HG03575 (cell line): ENCODE measurements around the gene SUSD5.

ENCODE experiments used
- ATAC-seq: cut with Tn5 transposase; IDR thresholded peaks from one replicate; pipeline ENCODE4 v1.9.1; 2021; ENCODE audit not compliant: unreplicated experiment, insufficient number of reproducible peaks, low FRiP score; ENCODE audit errors: extremely low read depth

The SUSD5 gene

DNA sequence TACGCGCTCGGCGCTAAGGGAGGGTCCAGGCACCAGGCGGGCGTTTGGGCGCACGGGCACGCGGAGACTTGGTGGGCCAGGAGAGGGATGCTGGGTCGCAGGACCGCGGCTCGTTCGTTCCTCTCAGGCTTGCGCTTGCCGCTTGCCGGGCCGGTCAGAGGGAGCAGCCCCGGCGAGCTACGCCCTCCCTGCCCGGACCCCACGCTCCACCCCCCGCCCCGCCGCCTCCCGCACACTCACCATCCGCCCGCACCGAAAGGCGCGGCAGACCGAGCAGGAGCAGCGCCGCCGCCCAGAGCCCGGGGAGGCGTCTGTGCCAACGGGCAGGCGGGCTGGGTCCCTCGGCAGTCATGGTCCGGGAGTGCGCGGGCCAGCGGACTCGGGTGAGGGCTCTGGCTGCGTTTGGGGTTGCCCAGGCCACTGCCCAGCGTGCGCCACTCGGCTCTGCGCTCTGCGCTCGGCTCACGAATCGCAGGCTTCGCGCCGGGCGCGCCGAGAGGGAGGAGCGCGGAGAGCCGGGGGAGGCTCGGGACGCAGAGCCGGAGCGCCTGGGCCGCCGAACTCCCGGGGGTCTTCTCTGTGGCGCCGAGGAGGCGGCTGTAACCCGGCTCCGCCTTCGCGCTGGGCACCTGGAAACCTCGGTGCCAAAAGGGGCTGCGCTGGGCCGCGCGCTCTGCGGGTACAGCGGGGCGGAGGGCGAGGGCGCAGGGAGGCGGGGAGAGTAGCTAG, at the start of gene SUSD5:
TSS of gene SUSD5 (minus strand) at position 365 of the 729 bp plus-strand sequence. CDS start at position 352, 13 bp downstream.
- no peak for ATAC-seq

DNA sequence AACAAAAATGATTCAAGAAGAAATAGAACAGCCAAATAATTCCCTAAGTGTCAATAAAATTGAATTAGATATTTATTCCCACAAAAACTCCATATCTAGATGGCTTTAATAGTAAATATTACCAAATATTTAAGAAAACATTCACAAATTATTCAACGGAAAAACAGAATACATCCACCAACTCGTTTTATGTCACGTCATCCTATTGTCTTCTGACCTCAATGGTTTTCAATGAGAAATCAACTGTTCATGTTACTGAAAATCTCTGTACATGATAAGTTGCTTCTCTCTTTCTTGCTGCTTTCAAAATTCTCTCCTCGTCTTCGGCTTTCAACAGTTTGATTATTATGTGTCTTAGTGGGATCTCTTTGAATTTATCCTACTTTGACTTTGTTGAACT, 41.5 kb upstream of the SUSD5 start:
- no peak for ATAC-seq

DNA sequence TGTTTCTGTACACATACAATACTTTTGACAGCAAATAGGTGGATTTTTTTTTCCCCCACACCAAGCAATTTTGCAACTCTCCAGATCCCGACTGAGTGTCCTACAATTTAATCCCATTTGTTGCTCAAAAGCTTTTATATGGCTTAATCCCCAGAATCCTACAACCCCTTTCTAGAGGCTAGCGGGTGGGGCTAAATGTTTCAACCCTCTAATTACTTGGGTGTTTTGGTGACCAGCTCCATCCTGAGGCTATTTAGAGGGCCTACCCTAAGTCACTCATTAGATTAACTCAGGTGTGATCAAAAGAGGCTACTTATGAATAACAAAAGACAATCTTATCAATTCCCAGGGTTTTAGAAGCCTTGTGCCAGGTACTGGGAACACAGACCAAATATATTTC, 37.6 kb upstream of the SUSD5 start:
- ATAC-seq: no peak

DNA sequence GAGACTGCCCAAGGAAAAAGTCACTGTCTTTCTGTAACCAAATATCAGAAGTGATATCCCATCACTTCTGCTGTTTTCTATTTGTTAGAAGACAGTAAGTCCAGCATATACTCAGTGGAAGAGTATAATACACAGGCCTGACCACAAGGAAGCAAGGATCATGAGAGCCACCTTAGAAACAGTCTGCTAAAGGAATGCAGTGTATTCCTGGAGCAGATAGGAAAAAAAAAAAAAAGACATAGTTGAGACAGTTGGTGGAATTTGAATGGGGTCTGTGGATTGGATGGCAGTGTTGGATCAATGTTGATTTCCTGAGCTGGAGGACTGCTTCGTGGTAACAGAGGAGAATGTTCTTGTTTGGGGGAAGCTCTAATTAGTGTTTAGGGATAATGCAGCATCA, 32.1 kb upstream of the SUSD5 start:
- no peak for ATAC-seq

DNA sequence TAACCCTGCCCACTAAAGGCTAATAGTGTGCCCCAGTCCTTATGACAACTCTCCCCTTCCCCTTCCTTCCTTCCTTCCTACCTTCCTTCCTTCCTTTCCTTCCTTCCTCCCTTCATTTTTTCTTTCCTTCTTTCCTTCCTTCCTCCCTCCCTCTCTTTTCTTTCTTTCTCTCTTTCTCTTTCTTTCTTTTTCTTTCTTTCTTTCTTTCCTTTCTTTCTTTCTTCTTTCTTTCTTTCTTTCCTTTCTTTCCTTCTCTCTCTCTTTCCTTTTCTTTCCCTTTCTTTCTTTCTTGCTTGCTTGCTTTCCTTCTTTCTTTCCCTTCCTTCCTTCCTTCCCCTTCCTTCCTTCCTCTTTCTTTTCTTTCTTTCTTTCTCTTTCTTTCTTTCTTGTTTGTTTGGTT, 28.2 kb upstream of the SUSD5 start:
- ATAC-seq: no peak

DNA sequence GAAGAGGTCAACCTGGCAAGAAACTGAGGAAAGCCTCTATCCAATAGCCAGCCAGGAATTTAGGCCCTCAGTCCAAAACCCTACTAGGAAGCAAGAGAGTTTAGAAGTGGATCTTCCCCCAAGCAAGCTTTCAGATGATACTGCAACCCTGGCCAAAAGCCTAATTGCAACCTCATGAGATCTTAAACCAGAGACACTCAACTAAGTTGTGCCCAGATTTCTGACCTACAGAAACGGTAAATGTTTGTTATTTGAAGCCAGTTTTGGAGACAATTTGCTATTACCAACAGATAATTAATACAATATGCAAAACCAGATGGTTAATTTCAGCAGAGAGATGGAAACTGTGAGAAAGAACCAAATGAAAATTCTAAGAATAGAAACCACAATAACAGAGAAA, 21.7 kb upstream of the SUSD5 start:
- no peak for ATAC-seq

DNA sequence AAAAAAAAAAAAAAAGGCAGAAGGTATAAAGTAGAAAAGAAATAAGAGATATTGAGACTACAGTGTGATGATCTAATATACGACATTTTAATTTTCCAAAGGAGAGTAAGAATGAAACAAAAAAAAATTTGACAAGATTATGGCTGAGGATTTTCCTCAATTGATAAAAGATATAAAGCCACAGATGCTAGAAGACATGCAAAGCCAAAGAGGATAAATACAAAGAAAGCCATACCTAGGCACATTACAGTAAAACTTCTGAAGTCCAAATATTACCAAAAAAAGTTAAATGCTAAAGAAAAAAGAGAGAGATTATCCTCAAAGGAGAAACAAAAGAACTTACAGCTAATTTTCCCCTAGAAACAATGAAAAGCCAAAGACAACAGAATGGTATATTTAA, 20.3 kb upstream of the SUSD5 start:
- no peak for ATAC-seq

DNA sequence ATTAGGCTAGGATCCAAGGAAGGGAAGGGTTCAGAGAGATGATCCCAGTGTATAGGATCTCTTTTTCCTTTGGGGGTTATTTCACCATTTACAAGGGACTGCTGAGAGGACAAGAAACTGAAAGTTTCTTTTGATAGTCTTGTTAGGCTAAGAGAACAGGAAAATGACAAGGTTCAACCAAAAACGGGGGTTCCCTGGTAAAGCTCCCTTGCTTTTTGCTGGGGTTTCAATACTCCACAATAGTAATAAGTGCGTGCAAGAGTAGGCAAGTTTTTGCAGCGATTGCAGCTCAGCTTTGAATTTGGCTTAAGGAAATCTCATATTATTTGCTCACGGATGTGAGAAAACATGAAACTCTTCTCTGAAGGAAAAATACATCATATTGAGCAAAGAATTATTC, 18.8 kb upstream of the SUSD5 start:
- ATAC-seq: no peak

DNA sequence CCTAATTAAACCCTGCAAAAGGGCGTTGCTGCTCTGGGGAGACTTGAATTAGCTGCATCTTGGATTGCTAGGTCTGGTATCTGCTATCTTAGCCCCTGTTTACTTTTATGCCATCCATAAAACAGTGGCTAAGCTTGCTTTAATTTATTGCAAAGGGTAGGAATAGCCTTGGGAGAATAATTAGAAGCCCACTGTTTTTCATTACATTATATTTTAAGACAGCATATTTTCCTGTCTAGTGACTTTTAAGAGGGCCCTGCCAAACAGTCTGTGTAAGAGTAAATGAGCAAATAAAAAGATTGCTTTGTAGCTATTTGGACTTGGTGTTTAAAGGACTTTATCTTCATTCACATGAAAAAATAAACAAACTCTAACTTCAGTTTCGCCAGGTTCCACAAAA, 17.4 kb upstream of the SUSD5 start:
- ATAC-seq: no peak

DNA sequence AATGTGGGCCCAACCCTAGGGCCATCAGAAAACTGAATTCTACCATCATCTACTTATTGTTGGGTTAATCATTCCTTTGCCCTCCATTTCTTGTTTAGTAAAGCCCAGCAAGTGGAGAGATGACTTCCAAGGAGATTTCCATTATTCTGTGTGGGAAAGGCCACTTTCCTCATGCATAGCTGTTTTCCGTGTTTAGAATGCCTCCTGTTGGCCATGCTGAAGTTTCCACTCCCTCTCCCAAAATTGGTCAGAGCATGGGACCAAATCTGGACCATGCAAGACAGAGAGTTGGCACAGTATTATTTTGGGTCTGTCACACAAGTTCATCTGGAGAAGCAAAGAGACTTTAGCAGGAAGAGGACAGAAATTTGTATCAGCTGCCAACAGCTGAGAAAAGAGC, 15.3 kb upstream of the SUSD5 start:
- ATAC-seq: no peak

DNA sequence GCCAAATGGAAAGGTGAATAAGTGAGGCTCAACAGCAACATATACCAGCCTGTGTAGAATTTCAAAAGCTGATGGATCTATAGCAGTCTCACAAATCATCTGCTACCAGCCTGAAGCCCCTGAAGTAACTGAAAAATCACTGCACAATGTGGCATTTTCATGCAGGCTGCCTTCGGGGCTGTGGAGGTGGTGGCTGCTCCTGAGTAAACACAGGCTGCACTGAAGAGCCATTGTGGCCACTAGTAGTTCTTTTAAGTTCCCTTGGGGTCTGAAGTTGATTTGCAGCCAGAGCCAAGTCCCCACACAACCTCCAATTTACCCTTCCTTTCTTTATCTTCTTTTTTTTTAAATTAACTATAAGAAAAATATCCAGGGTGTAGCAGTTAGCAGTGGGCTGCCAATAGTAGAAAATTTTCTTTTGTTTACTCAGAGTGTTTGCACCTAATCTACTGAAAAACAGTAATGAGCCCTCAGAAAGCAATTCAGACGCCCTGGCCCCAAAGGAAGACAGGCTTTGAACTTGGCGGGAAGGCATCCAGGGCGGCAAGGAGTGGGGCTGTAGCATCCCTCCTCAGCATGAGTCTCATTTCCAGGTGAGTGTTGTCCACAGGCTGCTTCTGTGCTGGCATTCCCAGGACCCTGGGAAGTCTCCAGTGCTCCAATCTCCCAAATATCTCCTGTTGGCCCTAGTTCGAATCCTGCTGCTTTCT, 13.3 kb upstream of the SUSD5 start:
- ATAC-seq: no peak

DNA sequence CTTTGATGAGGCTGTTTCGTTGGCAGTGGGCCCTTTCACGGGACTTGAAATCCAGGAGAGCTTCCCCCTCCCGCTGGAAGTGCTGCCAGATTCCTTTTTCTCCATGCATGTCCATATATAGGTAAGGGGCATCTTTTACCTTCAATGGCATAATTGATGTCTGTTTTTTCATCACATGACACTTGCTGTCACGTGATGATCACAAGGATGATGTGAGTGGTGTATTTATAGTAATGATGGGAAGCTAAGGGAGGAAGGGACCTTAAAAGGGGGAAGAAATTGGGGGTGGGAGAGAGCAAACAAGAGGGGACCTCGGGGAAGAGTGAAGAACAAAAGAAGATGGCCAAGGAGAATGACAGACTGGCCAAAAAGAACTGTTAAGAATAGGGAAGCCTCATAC, 11.3 kb upstream of the SUSD5 start:
- no peak for ATAC-seq

DNA sequence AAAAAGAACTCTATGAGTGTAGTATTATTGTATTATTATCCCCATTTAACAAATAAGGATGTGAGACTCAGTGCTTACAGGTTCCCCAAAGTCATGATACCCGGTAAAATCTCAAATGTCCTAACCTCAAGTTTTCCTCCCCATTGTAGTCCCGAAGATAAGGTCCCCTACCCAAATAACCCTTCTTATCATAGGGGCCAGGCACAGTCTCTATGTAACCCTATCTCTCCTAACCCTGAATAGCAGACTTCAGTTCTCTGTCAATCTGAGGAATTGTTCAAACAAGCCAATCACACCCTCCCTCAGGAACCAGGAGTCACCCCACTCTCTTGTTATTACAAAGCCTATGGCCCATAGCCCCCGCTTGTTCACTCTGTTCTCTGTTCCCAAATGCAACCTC, 10.5 kb upstream of the SUSD5 start:
- ATAC-seq: no peak

DNA sequence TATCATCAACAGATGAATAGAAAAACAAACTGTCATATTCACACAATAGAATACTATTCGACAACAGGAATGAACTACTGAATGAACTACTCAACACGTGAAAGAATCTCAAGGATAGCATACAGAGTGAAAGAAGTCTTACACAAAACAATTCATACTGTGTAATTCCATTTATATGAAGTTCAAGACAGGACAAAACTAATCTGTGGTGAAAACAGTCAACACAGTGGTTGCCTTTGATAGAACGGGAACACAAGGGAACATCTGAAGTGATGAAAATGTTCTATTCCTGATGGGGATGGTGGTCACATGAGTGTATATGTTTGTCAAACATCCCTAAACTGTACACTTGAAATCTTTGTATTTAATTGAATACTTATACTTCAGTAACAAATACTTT, 2.6 kb upstream of the SUSD5 start:
- ATAC-seq: no peak

DNA sequence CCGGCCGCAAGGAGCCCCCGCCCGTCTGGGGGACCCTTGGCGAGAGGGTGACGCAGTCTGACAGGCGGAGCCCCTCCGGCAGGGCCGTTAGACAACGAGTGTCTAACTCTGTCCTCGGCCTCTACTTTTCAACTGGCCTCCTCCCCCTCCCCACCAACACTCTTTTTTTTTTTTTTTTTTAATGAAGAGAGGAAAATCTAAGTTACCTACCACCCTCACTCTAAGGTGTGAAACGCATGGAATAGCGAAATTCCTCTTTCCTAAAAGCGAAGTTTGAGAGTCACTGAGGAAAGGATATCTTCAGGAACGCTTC, 521 bp upstream of the SUSD5 start:
- no peak for ATAC-seq

DNA sequence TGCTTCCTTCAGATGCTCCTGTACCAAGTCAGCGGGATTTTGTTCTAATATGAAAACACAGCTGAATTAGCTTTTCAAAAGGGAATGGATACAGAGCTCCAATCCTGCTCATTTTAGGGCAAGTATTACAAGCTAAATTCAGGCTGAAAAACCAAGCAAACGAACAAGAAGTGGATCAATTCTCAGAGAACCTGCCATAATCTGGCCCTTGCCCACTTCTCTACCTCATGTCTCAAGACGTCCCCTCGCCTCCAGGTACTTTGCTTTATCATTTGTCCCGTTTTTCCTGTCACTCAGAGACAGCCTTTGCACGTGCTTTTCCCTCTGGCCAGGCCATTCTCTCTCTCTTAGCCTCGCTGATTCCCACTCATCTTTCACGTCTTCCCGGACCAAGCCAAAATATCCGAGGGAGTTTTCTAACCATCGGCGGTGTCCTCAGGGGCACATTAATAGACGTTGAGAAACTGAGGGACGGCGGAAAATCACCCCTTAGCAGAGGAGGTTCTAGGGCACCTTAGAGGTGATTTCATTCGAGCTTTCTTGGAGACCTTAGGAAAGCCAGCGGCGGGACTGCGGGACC, 654 bp downstream of the SUSD5 start:
- ATAC-seq: no peak

DNA sequence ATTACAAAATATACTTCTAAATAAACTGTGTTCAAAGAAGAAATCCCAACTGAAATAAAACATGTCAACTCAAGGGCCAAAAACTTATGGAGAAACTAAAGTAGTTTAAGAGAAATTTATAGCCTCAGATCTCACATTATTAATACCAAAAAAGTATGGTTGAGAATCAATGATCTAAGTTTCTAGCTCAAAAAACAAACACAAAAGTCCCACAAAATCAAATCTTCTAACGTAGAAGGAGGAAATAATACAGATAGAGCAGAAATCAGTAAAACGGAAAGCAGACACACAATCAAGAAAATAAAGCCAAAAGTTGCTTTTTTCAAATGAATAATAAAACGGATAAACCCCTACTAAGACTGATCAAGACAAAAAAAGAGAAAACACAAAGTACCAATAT, 2.9 kb downstream of the SUSD5 start:
- no peak for ATAC-seq

DNA sequence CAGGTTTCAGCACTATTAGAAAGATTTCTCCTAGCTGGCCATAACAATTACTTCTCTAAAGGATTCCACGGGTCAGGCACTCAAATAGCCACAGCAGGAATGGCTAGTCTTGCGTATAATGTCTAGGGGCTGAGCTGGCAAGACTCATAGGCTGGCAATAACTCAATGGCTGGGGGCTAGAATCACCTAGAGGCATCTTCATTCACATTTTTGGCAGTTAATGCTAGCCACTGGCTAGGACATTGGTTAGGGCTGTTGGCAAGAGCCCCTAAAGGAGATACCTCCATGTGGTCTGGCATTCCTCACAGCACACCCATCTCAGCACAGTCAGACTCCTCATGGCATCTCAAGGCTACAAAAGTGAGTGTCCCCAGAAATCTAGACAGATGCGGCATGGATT, 6.2 kb downstream of the SUSD5 start:
- no peak for ATAC-seq

DNA sequence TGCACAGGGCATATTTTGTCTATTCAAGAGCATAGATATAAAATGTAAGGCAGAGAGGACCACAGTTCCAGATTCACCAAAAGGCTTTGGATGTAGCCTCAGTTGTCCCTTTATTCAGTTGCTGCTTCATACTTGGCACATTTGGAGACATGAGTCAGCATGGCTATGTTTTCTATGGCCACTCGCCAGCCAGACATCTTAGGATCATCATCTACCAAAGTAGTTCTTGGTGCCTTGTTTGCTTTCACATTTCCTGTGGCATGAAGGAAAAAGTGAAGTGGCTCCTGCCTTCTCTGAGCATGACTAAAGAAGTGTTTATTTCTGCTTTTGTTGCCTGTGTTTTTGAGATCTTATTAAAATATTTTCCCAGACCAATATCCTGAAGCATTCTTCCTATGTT, 7.2 kb downstream of the SUSD5 start:
- no peak for ATAC-seq

DNA sequence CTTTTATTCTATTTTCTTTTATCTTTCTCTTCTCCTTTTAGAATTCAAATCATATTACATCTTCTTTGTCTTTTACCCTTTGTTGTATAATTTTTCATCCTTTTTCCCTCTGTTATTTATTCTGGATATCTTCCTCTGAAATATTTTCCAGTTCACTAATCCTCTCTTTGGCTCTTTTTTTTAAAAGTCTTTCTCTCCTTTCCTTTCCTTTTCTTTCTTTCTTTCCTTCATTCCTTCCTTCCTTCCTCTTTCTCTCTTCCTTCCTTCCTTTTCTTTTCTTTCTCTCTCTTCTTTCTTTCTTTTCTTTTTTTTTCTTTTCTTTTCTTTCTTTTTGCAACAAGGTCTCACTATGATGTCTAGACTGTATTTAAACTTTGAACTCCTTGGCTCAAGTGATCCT, 9.3 kb downstream of the SUSD5 start:
- ATAC-seq: no peak
